Transverse colon (tissue), 4 donors: Measurements from ENCODE around the gene RAB40C. TPM values are rescaled to one million over a fixed set of nuclear protein-coding genes. Genes with fewer than 3 reads are reported as not detected.

Source experiments
- DNase-seq: peaks from one replicate; pipeline ENCODE4 v3.0.0-alpha.2; 2019
- H3K27ac ChIP-seq, 4 donors: fragments of 200-600 bp; sonication (generic); 2 replicates each; pipeline ENCODE4 v1.5.1; 2016 to 2018; ENCODE audit warnings: inconsistent platforms in 4 of 4
- H3K27me3 ChIP-seq: fragments of 200-600 bp; sonication (generic); 2 replicates; pipeline ENCODE4 v1.5.1; 2017; ENCODE audit warnings: inconsistent platforms
- H3K36me3 ChIP-seq, 4 donors: fragments of 200-600 bp; sonication (generic); 2 replicates each; pipeline ENCODE4 v1.5.1; 2017 to 2019; ENCODE audit warnings: inconsistent platforms in 4 of 4
- H3K4me1 ChIP-seq, 4 donors: fragments of 200-600 bp; sonication (generic); 2 replicates each; pipeline ENCODE4 v1.5.1; 2017 to 2020; ENCODE audit warnings: inconsistent platforms in 4 of 4
- H3K4me3 ChIP-seq, 4 donors: fragments of 200-600 bp; sonication (generic); 1 replicate in 1 of 4; 2 replicates in 3 of 4; pipeline versions ENCODE4 v1.5.1 to v1.6.1; 2017 to 2019; ENCODE audit warnings: inconsistent platforms in 4 of 4
- H3K9me3 ChIP-seq, 2 donors: fragments of 200-600 bp; sonication (generic); 2 replicates each; pipeline ENCODE4 v1.5.1; 2017 to 2019; ENCODE audit warnings: inconsistent platforms in 2 of 2
- CTCF ChIP-seq, 5 experiments: fragments of 200-600 bp in 3 of 5; fragments of 450-650 bp in 2 of 5; sonication (generic) in 3 of 5; IDR thresholded peaks; 1 replicate in 2 of 5; 2 replicates in 3 of 5; pipeline ENCODE4 v1.5.1; 2016 to 2017; ENCODE audit warnings: antibody characterized with exemption in 5 of 5, inconsistent platforms in 3 of 5, mild to moderate bottlenecking in 2 of 5, moderate library complexity in 1 of 5
- EP300 ChIP-seq: sonication (generic); formaldehyde crosslinking; IDR thresholded peaks from one replicate; pipeline ENCODE4 v1.6.1; 2017; ENCODE audit warnings: antibody characterized with exemption, low read depth
- POLR2A ChIP-seq: fragments of 450-650 bp; IDR thresholded peaks from one replicate; pipeline ENCODE4 v1.6.1; 2016; ENCODE audit warnings: antibody characterized with exemption, mild to moderate bottlenecking, moderate library complexity
- POLR2AphosphoS5 ChIP-seq, 3 donors: sonication (generic); formaldehyde crosslinking; IDR thresholded peaks; one replicate each; pipeline ENCODE4 v1.6.1; 2016; ENCODE audit warnings: antibody characterized with exemption in 3 of 3
- WGBS, 2 donors: methylation state at CpG; one replicate each; pipeline ENCODE4 v1.1.5; 2018; ENCODE audit warnings: low coverage in 1 of 2; 5-methylcytosine and 5-hydroxymethylcytosine counted together
- in situ Hi-C, 4 donors: fragments of 200-750 bp; cut with MboI; loops; one replicate each; pipeline versions ENCODE4 v1.15.0 to v1.15.1; 2017; ENCODE audit warnings: low sequenced_read_pairs in 3 of 4, low pct_ligation_motif_present in 1 of 4, low pct_unique_long_range_greater_than_20kb in 1 of 4
- intact Hi-C: fragments of 100-400 bp; cut with DNase I; formaldehyde crosslinking; loops from one replicate; pipeline ENCODE4 v1.15.1; 2023; ENCODE audit warnings: low total_unique reads
- total RNA-seq, 4 donors: library from RNA; depleted of rRNA; stranded (reverse); fragments of >200 nt; gene quantifications; one replicate each; pipeline ENCODE4 v1.1.0, GENCODE V29; 2016

RAB40C gene
- total RNA-seq, 4 donors from 2014 or later = 54.8 to 111 (median 83.5) TPM

DNA sequence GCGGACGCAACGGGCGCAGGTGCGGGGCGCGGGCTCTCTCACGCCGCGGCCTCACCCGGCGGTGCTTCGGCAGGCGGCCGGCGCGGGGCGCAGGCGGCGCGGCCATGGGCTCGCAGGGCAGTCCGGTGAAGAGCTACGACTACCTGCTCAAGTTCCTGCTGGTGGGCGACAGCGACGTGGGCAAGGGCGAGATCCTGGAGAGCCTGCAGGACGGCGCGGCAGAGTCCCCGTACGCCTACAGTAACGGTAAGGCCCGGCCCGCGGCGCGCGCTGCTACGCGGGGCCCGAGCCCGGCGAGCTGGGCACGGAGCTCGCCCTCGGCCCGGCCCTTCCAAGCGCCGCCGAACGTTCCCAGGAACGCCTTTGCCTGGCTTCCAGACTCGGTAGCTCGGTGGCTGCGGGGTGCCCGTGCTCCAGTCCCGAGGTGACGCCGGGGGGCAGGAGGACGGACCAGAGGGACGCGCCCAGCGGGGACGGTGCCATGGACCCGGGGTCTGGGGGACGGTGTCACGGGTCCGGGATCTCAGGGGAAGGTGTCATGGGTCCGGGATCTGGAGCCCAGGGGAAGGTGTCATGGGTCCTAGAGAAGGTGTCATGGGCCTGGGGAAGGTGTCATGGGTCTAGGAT is 435 bp downstream of the RAB40C start:
- no peak for TF ChIP-seq EP300
- peak in 2 of 3 donors; percentile 28 to 45 for TF ChIP-seq POLR2AphosphoS5 (IDR thresholded peaks at IDR 0.05)
- peak in 1 of 5 experiments; percentile 13 for TF ChIP-seq CTCF (IDR thresholded peaks at IDR 0.05)
- peak; percentile 45 for TF ChIP-seq POLR2A
- Histone ChIP-seq H3K4me1 (peaks cover 30 to 63% (median 52%) of the 10 kb centered on the region in 4 donors), H3K4me3 (peak overlapping the region; percentile 79 to 97 (median 92)), H3K36me3 (no peaks in the 10 kb centered on the region), H3K27ac (peak overlapping the region; percentile 92 to 93 (median 92)), H3K27me3 (no peaks in the 10 kb centered on the region), H3K9me3 (no peaks in the 10 kb centered on the region)
- 0% methylated on average over 56 of the region's 71 CpGs; no CpG with 5 or more reads in 1 of the 2 donors for WGBS, 2 donors
- intact Hi-C loops (no loop called here), in situ Hi-C loops (no loop called here)
- no peak for DNase-seq

GRCh38 chr16:590815-591200 is 942 bp downstream of the RAB40C start:
- peak overlapping the region; percentile 79 to 97 (median 92) for H3K4me3 ChIP-seq
- no peaks in the 10 kb centered on the region for H3K9me3 ChIP-seq
- H3K4me1 ChIP-seq = peaks cover 30 to 64% (median 52%) of the 10 kb centered on the region in 4 donors
- no peak for DNase-seq
- TF ChIP-seq POLR2A = no peak
- H3K27me3 ChIP-seq = no peaks in the 10 kb centered on the region
- intact Hi-C loops (no loop called here), in situ Hi-C loops (no loop called here)
- H3K27ac ChIP-seq = peak overlapping the region; percentile 92 to 93 (median 92)
- WGBS, 2 donors = 32% methylated on average over 10 of the region's 10 CpGs; no CpG with 5 or more reads in 1 of the 2 donors
- no peaks in the 10 kb centered on the region for H3K36me3 ChIP-seq

DNA sequence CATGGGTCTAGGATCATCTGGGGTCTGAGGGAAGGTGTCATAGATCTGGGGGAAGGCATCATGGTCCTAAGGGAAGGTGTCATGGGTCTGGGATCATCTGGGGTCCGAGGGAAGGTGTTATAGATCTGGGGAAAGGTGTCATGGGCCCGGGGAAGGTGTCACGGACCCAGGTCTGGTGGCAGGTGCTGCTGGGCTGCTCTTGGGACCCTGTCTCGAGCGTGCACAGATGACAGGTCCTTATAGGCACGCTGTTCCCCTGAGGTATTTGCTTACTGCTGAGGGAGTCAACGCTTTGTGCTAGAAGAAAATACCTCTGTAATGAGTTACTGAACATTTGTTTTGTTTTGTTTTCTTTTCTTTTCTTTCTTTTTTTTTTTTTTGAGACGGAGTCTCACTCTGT is 1.4 kb downstream of the RAB40C start:
- H3K4me3 ChIP-seq = peak overlapping the region in 3 of 4 donors; percentile 79 to 97 (median 90)
- WGBS, 2 donors = 54% methylated on average over 8 of the region's 8 CpGs; no CpG with 5 or more reads in 1 of the 2 donors

DNA sequence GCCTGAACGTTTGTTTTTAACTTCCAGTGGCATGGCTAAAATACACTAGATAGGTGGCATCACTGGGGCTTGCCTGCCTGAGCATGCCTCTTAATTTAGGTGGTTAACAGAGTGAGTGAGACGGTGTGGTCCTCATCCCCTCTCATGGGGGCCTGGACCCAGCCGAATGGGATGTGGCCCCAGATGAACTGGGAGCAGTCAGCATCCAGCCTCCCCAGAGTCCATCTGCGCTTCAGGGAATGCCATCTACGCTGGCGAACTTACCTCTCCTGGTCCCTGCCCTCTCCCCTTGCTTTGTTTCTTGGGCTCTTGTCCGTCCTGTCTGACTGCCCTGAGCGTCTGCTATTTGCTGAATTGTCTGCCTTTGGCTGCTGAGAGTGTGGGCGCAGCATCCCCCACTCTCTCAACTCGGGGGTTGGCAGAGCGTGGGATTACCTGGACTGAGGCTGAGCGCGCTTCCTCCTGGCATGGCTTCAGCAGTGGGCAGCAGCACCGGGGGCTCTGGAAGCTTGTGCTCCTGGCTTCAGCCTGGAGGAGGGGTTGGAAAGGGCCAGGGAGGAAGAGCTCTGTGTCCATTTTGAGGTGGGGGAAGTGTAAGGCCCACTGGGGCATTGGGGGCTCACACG is 2.1 kb downstream of the RAB40C start:
- in situ Hi-C loops (no loop called here), intact Hi-C loops (no loop called here)
- TF ChIP-seq POLR2AphosphoS5 (IDR thresholded peaks at IDR 0.05) = no peak
- TF ChIP-seq CTCF (IDR thresholded peaks at IDR 0.05) = no peak
- no peak for TF ChIP-seq POLR2A
- TF ChIP-seq EP300 = no peak
- peak overlapping the region; percentile 85 to 93 (median 92) for H3K27ac ChIP-seq
- no peaks in the 10 kb centered on the region for H3K9me3 ChIP-seq
- DNase-seq = no peak
- H3K36me3 ChIP-seq = no peaks in the 10 kb centered on the region
- no peaks in the 10 kb centered on the region for H3K27me3 ChIP-seq
- 78% methylated on average over 15 of the region's 15 CpGs; no CpG with 5 or more reads in 1 of the 2 donors for WGBS, 2 donors
- peaks cover 30 to 63% (median 52%) of the 10 kb centered on the region in 4 donors for H3K4me1 ChIP-seq
- H3K4me3 ChIP-seq = peak overlapping the region in 1 of 4 donors; percentile 90

More for the DNA sequence above, 1.4 kb downstream of the RAB40C start:
- no peak for DNase-seq
- intact Hi-C loops (no loop called here), in situ Hi-C loops (no loop called here)
- no peak for TF ChIP-seq POLR2AphosphoS5 (IDR thresholded peaks at IDR 0.05)
- no peak for TF ChIP-seq CTCF (IDR thresholded peaks at IDR 0.05)
- TF ChIP-seq POLR2A = no peak
- TF ChIP-seq EP300 = no peak
- H3K27me3 ChIP-seq = no peaks in the 10 kb centered on the region
- peaks cover 30 to 64% (median 52%) of the 10 kb centered on the region in 4 donors for H3K4me1 ChIP-seq
- no peaks in the 10 kb centered on the region for H3K9me3 ChIP-seq
- peak overlapping the region in 3 of 4 donors; percentile 92 to 93 (median 92) for H3K27ac ChIP-seq
- H3K36me3 ChIP-seq = no peaks in the 10 kb centered on the region
